8988T (cell line): ENCODE data around the gene FAM162A.
"Not testable (repeated sequence)": the region's sequence is repeated elsewhere in the genome, so short reads cannot be mapped to it uniquely, and the experiment has no call there.

ENCODE experiments used
- DNase-seq: peaks from one replicate; pipeline ENCODE4 v3.0.0; 2011

The FAM162A gene

DNA sequence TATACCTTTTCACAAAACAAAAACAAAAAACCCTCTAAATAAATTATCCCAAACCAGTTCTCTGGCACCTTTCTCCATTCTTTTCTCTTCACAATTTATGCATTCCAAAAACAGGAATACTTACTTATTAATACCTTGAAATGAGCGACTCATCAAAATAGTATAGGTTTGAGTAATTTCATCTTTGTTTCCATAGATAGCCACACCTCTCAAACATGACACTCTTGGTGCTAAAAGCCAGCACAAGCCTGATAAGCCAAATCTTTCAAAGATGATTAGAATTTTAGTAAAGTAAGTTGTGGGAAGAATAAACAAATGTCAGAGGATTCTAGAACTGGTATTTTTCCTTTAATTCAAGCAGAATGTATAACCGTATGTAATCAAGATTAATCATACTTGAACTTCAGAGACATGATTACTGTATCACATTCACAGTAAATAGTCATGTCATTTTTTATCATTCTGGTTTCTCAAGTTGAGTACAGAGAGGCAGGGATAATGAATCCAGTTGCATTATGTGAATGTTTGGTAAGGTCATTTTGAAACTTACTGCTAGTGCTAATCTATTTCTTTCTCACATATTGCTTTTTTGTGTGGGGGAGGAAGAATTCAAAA, 44.0 kb downstream of the FAM162A start:
- no peak for DNase-seq

DNA sequence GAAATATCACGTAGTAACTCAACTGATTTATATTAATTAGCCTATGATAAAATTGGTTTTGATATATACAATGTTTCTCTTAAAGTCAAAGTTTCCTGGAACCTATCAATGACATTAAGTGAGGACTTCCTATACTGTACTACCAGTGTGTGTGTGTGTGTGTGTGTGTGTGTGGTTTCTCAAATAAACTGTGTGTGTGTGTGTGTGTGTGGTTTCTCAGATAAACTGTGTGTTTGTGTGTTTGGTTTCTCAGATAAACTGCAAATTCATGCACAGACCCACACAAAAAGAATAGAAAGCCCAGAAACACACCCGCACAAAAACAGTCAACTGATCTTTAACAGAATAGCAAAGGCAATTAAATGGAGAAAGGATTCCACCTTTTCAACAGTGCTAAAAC, 46.4 kb downstream of the FAM162A start:
- no peak for DNase-seq

DNA sequence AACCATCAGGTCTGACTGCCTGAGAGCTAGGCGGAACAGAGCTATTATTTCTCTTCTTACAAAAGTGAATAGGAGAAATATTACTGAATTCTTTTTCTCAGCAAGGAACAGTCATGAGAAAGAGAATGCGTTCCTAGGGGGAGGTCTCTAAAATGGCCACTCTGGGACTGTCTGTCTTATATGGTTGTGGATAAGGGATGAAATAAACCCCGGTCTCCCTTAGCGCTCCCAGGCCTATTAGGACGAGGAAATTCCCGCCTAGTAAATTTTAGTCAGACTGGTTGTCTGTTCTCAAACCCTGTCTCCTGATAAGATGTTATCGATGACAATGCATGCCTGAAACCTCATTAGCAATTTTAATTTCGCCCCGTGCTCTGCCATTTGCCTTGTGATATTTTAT, 52.0 kb downstream of the FAM162A start:
- no peak for DNase-seq

DNA sequence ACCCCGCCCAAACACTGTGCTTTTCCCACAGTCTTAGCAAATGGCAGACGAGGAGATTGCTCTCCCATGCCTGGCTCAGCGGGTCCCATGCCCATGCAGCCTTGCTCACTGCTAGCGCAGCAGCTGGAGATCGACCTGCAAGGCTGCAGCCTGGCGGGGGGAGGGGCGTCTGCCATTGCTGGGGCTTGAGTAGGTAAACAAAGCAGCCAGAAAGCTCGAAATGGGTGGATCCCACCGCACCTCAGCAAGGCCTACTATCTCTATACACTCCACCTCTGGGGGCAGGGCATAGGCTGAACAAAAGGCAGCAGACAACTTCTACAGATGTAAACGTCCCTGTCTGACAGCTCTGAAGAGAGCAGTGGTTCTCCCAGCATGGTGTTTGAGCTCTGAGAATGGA, 59.1 kb downstream of the FAM162A start:
- no peak for DNase-seq

DNA sequence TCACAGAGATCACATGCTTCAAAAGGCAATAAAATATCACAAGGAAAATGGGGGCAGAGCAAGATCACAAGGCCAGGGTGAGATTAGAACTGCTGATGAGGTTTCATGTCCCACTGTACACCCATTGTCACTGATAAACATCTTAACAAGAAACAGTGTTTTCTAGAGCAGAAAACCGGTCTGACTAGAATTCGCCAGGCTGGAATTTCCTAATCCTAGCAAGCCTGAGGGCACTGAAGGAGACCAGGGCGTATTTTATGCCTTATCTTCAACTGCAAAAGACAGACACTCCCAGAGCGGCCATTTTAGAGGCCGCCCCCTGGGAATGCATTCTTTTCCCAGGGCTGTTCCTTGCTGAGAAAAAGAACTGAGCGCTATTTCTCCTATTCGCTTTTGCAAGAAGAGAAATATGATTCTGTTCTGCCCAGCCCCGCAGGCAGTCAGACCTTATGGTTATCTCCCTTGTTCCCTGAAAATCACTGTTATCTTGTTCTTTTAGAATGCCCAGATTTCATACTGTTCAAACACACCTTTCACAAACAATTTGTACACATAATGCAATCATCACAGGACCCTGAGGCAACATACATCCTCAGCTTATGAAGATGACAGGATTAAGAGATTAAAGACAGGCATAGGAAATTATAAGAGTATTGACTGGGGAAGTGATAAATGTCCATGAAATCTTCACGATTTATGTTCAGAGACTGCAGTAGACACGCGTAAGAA, 59.9 kb downstream of the FAM162A start:
- DNase-seq, result not testable (repeated sequence)

DNA sequence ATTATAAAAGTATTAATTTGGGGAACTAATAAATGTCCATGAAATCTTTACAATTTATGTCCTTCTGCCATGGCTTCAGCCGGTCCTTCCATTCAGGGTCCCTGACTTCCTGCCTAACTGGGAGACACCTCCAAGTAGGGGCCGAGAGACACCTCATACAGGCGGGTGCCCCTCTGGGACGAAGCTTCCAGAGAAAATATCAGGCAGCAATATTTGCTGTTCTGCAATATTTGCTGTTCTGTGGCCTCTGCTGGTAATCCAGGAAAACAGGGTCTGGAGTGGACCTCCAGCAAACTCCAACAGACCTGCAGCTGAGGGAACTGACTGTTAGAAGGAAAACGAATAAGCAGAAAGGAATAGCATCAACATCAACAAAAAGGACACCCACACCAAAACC, 60.5 kb downstream of the FAM162A start:
- not testable (repeated sequence) for DNase-seq

DNA sequence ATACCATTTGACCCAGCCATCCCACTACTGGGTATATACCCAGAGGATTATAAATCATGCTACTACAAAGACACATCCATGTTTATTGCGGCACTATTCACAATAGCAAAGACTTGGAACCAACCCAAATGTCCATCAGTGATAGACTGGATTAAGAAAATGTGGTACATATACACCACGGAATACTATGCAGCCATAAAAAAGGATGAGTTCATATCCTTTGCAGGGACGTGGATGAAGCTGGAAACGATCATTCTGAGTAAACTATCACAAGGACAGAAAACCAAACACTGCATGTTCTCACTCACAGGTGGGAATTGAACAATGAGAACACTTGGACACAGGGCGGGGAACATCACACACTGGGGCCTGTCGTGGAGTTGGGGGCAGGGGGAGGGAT, 64.2 kb downstream of the FAM162A start:
- DNase-seq, result not testable (repeated sequence)

DNA sequence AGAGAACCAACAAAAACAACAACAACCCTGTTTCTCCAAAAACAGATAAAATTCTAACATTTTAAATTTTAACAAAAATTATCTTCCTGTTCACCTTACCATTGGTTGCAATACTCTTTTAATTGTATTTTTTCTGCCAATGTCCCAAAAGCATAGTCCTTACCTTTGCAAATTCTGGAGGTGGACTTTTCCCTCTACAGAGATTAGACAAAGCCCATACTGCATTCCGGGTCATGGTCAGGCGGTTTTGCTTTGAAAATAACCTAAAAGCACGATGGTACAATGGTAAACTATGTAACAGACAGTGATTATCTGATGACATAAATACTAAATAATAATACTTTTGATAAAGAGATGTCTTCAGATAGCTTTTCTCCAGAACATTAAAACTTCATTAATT, 67.4 kb downstream of the FAM162A start:
- no peak for DNase-seq

DNA sequence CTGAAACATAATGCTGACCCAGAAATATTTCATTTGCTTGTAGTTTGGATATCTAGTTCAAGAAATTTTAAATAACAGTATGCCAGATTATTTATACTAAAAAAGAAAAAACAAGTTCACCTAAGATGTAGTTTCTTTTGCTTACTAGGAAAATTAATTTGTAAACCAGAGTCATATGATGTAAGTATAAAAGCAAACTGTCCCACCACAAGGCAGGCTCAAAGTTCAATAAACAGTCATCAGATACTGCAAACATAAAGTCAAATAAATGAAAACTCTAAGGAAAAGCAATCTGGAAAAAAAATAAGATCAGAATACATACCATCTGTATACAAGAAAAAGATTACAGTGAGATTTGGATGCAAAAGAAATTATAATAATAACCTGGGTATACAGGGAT, 72.1 kb downstream of the FAM162A start:
- no peak for DNase-seq

DNA sequence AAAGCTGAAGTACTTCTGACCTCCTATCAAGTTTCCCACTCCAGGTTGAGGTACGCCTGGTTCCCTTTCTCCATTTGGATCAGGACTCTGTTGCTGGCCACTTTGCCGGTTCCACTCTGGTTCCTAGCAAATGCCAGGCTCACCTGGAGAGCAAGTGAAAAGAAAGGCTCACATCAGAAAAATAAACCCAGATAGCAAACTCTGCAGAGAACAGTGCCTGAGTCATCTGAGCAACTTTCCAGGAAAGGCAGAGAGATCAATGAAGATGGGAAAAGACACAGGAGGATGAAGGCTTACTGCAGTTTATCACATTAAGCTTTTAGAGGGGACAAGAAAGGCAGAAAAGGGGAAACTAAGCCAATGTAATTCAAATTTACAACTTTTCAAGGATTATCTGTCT, 73.7 kb downstream of the FAM162A start:
- no peak for DNase-seq

DNA sequence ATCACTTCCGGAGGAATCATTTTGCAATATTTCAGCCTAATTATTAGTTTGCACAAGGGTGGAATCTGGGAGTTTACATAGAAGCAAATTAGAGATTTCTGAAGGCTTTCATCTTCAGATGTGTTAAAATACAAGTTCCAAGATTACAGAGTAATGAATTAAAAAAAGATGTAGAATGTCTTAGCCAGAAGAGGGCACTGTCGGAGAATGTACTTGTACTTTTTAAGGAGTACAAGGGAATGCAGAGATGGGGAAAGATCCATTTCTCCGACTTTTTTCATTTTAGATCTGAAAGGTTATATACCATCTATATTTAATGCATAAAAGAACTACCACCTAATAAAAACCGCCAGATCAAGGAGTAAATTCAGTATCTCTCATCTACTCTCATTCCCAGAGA, 75.0 kb downstream of the FAM162A start:
- DNase-seq, result no peak

DNA sequence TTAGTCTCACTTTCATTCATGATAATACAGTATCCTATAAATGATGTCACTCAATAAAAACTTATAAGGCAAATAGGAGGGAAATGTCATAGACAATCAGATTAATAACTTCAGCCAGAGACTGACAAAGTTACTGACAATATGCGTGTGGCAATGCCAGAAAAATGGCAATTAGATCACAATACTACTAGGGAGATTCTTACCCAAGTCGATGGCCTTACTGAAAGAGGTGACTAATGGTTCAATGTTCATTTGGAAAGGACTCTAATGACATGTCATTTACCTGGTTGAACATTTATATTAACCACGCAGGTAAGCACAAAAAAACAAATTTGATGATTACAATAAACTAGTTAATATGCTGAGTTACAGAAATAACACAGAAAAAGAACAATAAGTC, 77.8 kb downstream of the FAM162A start:
- DNase-seq, result no peak
